Stimulated activated CD4-positive, alpha-beta T cell treated with anti-CD3 and anti-CD28 coated beads, Interleukin-12 subunit alpha, Interleukin-12 subunit beta, amount 100 ng/mL, for 48 hours (primary cell): Measurements from ENCODE around the gene SCAMP5.

Source experiments
- DNase-seq, 3 donors: peaks; one replicate each; pipeline ENCODE4 v3.0.0-alpha.2; 2020; ENCODE audit warnings: low read depth in 2 of 3, low spot score in 1 of 3

SCAMP5 gene

DNA sequence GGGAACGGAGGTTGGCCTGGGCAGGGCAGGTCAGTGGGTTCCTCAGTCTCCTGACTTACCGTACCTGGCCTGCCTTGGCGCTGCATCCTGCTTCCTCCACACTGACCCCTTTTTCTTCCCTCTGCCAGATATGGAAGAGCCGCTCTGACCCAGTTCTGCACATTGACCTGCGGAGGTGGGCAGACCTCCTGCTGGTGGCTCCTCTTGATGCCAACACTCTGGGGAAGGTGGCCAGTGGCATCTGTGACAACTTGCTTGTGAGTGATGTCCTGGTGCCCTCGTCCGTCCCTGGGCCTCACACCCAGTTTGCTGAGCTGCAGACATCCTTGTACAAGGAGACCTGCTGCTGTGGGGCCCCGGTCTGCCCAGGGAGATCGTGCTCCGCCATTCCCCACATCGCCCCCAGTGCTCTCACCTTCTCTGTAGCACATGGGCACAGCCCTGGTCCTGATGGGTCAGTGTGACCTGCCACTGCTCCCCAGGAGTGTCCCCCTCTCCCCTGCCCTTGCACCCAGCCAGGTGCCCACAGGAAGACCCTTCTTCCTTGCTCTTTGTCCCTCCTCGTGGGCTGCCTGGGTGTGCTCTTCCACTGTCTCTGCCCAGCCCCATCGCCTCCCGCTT lies 49.0 kb downstream of the SCAMP5 start:
- no peak for DNase-seq

DNA sequence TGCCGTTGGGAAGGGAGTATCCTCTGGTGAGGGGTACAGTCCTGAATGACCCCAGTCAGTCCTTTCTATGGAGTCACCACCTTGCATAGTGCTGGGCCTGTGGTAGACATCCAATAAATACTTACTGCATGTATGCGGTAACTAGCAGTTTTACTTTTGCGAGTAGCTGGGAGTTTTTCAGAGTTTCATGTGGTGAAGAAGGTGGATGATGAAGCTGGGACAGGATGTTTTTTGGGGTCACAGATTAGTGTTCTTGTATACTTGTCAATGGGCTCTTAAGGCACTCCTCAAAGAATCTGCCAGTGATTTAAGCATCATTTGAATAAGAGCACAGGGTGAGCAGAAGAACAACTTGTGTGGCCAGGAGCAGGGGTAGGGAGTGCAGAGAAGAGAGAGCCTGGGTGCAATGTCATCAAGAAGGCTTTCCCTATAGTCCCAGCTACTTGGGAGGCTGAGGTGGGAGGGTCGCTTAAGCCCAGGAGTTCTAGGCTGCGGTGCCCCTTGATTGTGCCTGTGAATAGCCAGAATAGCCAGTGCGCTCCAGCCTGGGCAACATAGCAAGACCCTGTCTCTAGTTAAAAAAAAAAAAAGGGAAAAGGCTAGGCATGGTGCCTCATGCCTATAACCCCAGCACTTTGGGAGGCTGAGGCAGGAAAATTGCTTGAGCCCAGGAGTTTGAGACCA lies 50.1 kb downstream of the SCAMP5 start:
- DNase-seq = no peak

DNA sequence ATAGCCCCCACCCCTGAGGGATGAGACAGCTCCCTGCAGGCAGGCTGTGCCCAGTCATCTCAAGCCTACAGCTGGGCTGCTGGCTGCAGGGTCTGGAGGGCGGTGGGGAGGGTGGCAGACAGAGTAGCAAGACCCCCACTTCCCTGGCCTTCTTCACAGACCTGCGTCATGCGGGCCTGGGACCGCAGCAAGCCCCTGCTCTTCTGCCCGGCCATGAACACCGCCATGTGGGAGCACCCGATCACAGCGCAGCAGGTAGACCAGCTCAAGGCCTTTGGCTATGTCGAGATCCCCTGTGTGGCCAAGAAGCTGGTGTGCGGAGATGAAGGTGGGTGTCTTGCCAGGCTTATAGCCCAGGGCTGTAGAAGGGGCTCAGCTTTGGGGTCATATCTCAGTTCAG lies 53.0 kb downstream of the SCAMP5 start:
- no peak for DNase-seq

DNA sequence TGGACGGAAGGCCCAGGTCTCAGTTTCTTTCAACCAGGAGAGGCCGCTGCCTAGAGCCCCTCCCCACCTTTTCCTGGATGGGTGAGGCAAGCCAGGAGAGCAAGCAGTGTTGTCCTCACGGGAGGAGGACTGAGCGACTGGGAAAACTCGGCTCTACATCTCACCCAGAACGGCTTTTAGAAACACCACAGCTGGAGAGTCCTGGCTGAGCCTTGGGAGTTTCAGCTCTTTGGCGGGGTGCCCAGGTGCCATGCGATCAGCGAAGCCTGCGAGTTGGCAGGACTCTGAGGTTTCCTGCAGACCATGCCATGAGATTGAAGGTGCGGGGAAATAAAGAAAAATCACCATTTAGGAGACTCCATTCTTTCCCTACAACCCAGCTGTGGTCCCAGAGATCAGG lies 54.0 kb downstream of the SCAMP5 start:
- DNase-seq = no peak

GRCh38 chr15:75050283-75050682 lies 54.9 kb downstream of the SCAMP5 start:
- DNase-seq = no peak

DNA sequence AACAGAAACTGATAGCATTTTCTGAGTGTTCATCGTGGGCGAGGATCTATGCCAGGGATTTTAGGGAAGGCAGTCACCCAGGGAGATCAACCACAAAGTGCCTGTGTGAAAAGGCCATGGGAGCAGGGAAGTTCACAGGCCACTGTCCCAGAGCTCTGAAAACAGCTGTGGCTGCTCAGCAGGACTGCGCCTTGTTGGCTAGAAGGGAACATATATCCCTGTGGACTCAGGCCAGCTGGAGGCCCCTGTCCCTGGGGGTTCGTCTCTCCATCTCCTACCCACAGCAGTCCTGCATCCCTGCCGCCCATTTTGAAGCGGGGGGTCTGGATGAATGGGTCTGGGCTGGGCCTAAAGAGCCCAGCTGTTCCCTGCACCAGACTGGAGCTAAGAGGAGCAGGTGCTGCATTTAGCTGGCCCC lies 55.8 kb downstream of the SCAMP5 start:
- no peak for DNase-seq

- DNase-seq = no peak
These were observed 56.3 kb downstream of the SCAMP5 start for GRCh38 chr15:75051711-75052110.

GRCh38 chr15:75052972-75053747 lies 57.8 kb downstream of the SCAMP5 start:
- DNase-seq = no peak

DNA sequence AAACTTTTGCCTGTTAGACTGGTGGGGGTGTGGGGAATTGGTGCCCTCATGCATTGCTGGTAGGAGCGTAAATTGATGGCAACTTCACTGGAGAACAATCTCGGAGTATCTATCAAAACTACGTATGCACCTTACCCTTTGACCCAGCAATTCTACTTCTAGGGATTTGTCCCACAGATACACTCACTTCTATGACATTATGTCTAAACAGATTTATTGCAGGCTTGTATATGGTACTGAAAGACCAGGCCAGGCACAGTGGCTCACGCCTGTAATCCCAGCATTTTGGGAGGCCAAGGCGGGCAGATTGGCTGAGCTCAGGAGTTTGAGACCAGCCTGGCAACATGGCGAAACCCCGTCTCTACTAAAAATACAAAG lies 58.4 kb downstream of the SCAMP5 start:
- DNase-seq = no peak

- DNase-seq = no peak
These were observed 59.0 kb downstream of the SCAMP5 start for GRCh38 chr15:75054172-75054897.

DNA sequence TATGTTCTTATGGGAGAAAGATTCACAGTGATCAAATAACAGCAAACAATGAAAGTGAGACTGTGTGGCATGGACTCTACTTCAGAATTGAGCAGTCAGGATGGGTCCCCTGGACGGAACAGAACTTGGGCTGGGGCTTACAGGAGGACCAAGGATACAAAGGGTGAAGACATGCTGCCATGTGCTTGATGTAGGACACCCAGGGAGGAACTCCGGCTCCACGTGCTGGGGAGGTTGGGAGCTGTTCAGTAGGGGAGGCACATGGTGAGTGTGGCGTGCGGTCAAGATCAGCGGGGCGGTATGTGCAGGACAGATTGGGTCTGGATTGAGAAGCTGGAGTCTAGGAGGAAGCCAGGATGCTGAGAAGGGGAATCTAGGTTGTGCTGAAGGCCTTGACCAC lies 60.7 kb downstream of the SCAMP5 start:
- no peak for DNase-seq

DNA sequence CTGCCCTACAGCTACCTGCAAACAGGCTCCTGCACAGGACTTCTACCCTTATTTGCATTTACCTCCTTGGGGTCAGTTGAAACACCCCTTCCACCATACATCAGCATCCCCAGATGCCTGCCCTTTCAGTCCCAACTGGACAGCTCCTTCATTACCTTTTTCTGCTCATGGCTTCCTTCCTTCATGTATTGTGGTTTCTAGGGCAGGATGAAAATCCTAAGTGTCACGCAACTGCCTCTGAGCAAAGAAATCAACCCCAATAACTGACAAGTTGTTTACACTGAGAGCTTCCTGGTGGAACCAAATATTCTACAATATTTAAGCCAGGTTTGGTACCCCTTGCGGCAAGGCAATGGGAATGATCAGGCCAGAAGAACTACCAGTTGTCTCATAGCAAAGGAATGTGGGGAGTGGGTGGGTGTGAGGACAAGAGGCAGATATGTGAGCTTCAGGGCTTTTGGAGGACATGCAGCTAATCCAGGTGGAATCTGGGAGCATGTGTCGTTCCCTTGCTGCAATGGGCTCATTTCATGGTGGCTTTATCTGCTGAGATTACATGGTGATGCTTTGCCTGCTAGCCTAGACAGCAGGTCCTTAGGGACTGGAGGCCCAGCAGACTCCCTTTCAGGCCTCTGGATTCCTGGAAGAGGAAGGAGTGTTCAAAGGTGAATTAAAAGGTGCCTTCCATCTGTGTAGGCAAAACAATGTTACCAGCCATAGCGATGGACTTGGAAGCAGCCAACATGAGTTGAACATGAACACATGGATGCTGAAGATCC lies 63.0 kb downstream of the SCAMP5 start:
- no peak for DNase-seq

- no peak for DNase-seq
These were observed 64.2 kb downstream of the SCAMP5 start for GRCh38 chr15:75059607-75060006.

- no peak for DNase-seq
These were observed 65.9 kb downstream of the SCAMP5 start for GRCh38 chr15:75061272-75061671.

- no peak for DNase-seq
These were observed 67.3 kb downstream of the SCAMP5 start for GRCh38 chr15:75062706-75063105.

- no peak for DNase-seq
These were observed 68.0 kb downstream of the SCAMP5 start for GRCh38 chr15:75063338-75063737.

DNA sequence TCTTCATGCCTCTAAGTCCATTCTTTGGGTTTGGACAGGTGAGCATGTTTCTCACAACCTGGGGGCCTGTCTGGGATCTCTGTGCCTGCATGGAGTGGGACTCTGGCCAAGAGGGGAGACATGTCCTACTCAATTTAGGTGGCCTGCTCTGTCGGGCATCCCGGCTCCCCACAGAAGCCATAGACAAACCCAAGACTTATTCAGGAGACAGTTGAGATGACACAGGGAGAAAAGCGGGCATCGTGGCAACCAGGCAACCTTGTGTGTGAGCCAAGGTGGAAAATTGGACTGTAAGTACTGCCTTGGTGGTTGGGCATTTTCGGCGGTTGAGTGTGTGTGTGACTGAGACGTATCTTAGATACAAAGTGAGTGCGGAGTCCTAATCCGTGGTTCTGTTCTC lies 68.5 kb downstream of the SCAMP5 start:
- no peak for DNase-seq

DNA sequence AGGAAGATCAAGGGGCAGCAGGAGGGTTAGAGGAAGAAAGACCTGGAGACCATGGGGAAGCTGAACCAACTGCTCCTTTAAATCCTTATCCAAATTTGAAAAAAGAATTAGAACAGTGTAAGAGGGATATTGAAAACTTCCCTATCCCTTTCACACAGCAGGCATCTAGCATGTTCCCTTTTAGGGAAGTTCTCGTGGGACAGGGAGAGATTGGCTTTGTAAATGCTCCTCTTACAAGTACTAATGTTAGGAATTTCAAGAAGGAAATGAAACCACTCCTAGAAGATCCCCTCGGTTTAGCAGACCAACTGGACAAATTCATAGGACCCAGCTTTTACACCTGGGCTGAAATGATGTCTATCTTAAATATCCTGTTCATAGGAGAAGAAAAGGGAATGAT lies 69.5 kb downstream of the SCAMP5 start:
- no peak for DNase-seq

DNA sequence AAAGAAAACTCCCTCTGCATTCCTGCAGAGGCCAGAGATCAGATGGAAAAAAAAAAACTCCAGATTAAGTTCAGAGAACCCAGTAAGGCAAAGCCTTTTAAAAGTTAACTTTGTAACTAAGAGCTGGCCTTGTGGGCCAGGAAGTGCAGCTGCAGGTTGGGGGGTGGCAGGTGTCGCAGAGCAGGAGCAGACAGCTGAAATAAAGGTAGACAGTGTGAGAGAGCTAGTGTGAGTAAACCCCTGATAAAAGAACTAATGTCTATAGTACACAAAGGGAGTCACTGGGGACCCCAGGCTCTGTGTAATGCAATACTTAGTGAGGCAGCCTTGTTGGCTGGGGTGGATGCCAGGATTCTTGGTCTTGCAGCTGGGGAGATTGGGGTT lies 70.1 kb downstream of the SCAMP5 start:
- DNase-seq = no peak

DNA sequence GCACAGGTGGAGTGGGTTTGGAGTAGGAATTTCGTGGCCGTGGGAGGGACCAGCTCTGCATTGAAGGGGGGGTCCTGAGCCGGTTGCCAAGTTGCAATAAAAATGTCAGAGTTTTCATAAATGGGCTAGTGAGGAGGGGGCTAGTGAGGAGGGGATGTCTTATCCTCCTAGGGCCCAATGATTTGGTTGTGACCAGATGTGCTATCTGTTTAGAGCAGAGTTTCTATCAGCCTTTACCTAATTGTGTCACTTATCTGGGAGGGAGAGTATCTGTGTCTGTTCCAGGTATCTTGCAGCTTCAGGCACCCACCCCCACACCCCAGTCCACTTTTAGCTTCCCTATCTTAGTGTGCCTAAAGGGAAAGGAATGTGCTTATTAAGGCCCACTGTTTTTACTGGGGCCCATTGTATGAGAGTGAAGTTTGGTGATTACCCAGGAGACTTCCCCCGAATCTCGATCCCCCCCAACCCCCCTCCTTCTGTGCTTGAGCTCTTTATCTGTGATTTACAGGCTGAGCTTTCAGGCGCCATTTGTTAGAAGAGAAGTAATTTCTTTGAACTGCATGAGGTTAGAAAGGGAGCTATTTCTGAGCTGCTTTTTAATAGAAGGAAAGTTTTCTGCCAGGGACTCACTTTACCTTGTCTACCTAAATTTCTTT lies 70.6 kb downstream of the SCAMP5 start:
- no peak for DNase-seq
